HG02678 (cell line): ENCODE data around the gene DNAH2.
A peak's percentile ranks its signal among the peaks of the same experiment; 100 is the strongest.

Experiments used
- ATAC-seq: cut with Tn5 transposase; IDR thresholded peaks from one replicate; pipeline ENCODE4 v1.9.1; 2021; ENCODE audit warnings: mild to moderate bottlenecking, moderate library complexity; ENCODE audit not compliant: unreplicated experiment

Gene DNAH2

GRCh38 chr17:7838090-7839075, 120.8 kb downstream of the DNAH2 start:
- no peak for ATAC-seq

- ATAC-seq, result no peak
Measured at GRCh38 chr17:7839190-7839875, 121.8 kb downstream of the DNAH2 start.

GRCh38 chr17:7839876-7840261, 122.3 kb downstream of the DNAH2 start:
- no peak for ATAC-seq

- no peak for ATAC-seq
Measured at GRCh38 chr17:7840441-7840840, 122.9 kb downstream of the DNAH2 start.

- ATAC-seq, result no peak
Measured at GRCh38 chr17:7840875-7841274, 123.3 kb downstream of the DNAH2 start.

GRCh38 chr17:7841396-7841914, 123.9 kb downstream of the DNAH2 start:
- ATAC-seq, result peak; percentile 1

- peak; percentile 28 for ATAC-seq
Measured at GRCh38 chr17:7841915-7842379, 124.4 kb downstream of the DNAH2 start.

GRCh38 chr17:7842380-7843256, 125.1 kb downstream of the DNAH2 start:
- ATAC-seq, result peak; percentile 28

GRCh38 chr17:7843257-7843535, 125.7 kb downstream of the DNAH2 start:
- ATAC-seq, result peak; percentile 0

- peak; percentile 34 for ATAC-seq
Measured at GRCh38 chr17:7843536-7844291, 126.2 kb downstream of the DNAH2 start.

GRCh38 chr17:7844292-7845154, 127.0 kb downstream of the DNAH2 start:
- peak; percentile 49 for ATAC-seq

- no peak for ATAC-seq
Measured at GRCh38 chr17:7845359-7846062, 128.0 kb downstream of the DNAH2 start.

- ATAC-seq, result no peak
Measured at GRCh38 chr17:7846063-7846735, 128.7 kb downstream of the DNAH2 start.

GRCh38 chr17:7846765-7847661, 129.5 kb downstream of the DNAH2 start:
- ATAC-seq, result no peak

- ATAC-seq, result no peak
Measured at GRCh38 chr17:7848131-7848579, 130.6 kb downstream of the DNAH2 start.

GRCh38 chr17:7848739-7849129, 131.2 kb downstream of the DNAH2 start:
- ATAC-seq, result no peak
